KBM-7 (cell line): ENCODE measurements around the gene SWT1.
A peak's percentile ranks its signal among the peaks of the same experiment; 100 is the strongest.

ENCODE experiments used
- DNase-seq: peaks from one replicate; pipeline ENCODE4 v3.0.0-alpha.2; 2015
- in situ Hi-C: fragments of 300-500 bp; cut with MboI; formaldehyde crosslinking; loops from 2 replicates; pipeline ENCODE4 v1.14.3; 2020; ENCODE audit warnings: low sequenced_read_pairs, low pct_unique_long_range_greater_than_20kb, mixed read lengths

Gene SWT1

DNA sequence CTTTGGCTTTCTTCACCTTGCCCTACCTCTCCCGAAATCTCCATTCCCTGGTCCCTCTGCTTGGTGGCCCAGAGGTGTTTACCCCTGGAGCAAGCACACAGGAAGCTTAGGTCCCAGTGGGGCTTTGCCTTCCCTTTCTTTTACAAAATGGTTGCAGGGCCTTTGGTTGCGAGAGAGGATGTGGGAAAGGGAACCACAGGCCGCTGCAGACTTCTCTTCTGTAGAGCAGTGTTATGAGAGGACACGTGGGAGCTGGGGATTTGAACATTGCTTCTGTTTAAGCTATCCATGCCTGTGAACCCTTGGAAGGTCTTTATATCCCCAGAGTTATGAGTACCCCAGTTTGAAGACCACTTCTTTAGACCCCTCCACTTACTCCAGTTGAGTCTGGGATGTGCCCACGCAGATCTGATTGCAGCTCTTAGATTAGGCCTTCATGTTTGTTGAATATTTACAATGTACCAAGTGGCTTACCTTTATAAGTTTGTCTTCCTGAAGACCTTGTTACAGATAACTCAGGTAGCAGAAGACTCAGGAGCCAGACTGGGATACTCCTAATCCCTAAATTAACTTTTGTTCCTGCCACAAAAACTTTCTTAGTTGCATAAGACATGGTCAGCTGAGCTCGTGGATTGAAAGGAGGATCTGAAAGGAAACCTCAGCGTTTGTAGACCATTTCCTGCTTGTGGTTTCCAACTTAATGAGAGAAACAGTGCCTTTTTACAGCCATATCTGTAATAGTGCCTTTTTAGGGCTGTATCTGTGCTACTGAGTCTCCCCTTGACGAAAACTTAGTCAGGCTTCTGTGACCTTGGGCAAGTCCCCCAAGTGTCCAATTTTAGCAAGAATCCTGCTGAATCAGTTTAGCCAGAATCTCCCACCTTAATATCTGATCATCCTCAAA lies 182.0 kb downstream of the SWT1 start:
- DNase-seq = peak; percentile 79
- in situ Hi-C loops = no loop called here

DNA sequence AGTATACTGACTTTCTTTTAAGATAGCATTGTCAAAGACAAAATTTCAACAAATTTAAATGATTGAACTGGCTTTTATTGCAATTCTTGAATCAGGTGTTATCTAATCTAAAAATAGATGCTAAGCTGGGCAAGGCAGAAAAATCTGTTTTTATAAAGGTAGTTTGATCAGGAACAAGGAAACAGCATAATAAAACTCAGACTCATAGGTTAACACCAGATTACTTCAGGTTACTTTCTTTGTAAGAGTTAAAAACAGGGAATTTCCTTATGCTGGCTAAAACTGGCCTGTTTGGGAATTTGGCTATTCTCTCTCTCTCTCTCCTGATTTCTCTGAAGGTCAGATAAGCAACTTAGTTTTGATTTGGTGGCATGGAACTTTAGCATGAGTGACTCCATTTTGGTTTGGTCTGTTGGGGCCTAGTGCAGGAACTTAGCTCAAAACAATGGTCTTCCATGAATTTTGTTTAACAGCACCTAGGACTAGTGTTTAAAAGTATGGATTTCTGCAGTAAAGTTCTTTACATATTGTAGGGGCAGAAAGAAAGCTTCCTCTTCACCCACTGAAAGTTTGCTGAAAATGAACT lies 184.3 kb downstream of the SWT1 start:
- in situ Hi-C loops = no loop called here
- no peak for DNase-seq
